H1 (cell line): ENCODE measurements around the gene SARNP. TPM values are rescaled to one million over a fixed set of nuclear protein-coding genes. Genes with fewer than 3 reads are reported as not detected.

Experiments used
- CTCF ChIA-PET: fragments of 300-600 bp; sonication (Branson Sonifier 250); formaldehyde crosslinking; loops from one replicate; lab custom pipeline; 2021; ENCODE audit not compliant: partially characterized antibody; lab: Charles Lee
- POLR2A ChIA-PET: fragments of 300-600 bp; sonication (Branson Sonifier 250); formaldehyde crosslinking; loops from one replicate; lab custom pipeline; 2021; ENCODE audit warnings: inconsistent platforms; ENCODE audit not compliant: partially characterized antibody; lab: Charles Lee
- DNase-seq, 2 experiments: peaks; one replicate each; pipeline versions ENCODE4 v3.0.0 to v3.0.0-alpha.2; 2010 to 2022; ENCODE audit warnings: low spot score in 2 of 2, low read depth in 1 of 2, mixed read lengths in 1 of 2
- FAIRE-seq: peaks from 2 replicates; lab custom pipeline; 2011; peaks lifted over from hg19 to GRCh38; lab: Jason Lieb, UNC
- H2AFZ ChIP-seq: 2 replicates; pipeline ENCODE4 v1.8.1; 2012; ENCODE audit warnings: low read length, inconsistent platforms
- H2AK5ac ChIP-seq: 2 replicates; pipeline ENCODE4 v1.6.1; 2013; ENCODE audit warnings: low read depth, low read length
- H2BK120ac ChIP-seq: replicated peaks from 2 replicates; pipeline ENCODE3; 2013; ENCODE audit warnings: low read depth, low read length, inconsistent platforms
- H2BK12ac ChIP-seq: 2 replicates; pipeline ENCODE4 v1.6.1; 2013; ENCODE audit warnings: low read depth, low read length
- H2BK15ac ChIP-seq: 2 replicates; pipeline ENCODE4 v1.6.1; 2013; ENCODE audit warnings: low read length
- H2BK20ac ChIP-seq: 2 replicates; pipeline ENCODE4 v1.6.1; 2013; ENCODE audit warnings: low read length
- H2BK5ac ChIP-seq: 2 replicates; pipeline ENCODE4 v1.6.1; 2013; ENCODE audit warnings: low read depth, low read length
- H3K14ac ChIP-seq: 2 replicates; pipeline ENCODE4 v1.6.1; 2013; ENCODE audit warnings: inconsistent platforms; ENCODE audit not compliant: insufficient read length
- H3K18ac ChIP-seq: 2 replicates; pipeline ENCODE4 v1.6.1; 2013; ENCODE audit warnings: low read length; ENCODE audit errors: extremely low read depth
- H3K23ac ChIP-seq: 2 replicates; pipeline ENCODE4 v1.6.1; 2013; ENCODE audit warnings: inconsistent platforms; ENCODE audit not compliant: insufficient read length
- H3K23me2 ChIP-seq: 2 replicates; pipeline ENCODE4 v1.6.1; 2013; ENCODE audit warnings: low read depth, low read length
- H3K27ac ChIP-seq: 2 replicates; pipeline ENCODE4 v1.6.1; 2011; ENCODE audit warnings: low read depth, low read length, inconsistent platforms
- H3K27me3 ChIP-seq, 4 experiments: replicated peaks in 1 of 4; 1 replicate in 1 of 4; 2 replicates in 3 of 4; pipeline versions ENCODE4 v1.6.1 to v1.8.1; 2011 to 2013; ENCODE audit warnings: low read length in 3 of 4, mild to moderate bottlenecking in 3 of 4, inconsistent platforms in 2 of 4, mixed read lengths in 2 of 4, moderate library complexity in 1 of 4; ENCODE audit not compliant: control insufficient read depth in 3 of 4, insufficient read depth in 3 of 4; ENCODE audit errors: extremely low read depth in 1 of 4
- H3K36me3 ChIP-seq, 4 experiments: 2 replicates each; pipeline versions ENCODE4 v1.6.1 to v1.8.1; 2011 to 2013; ENCODE audit warnings: mild to moderate bottlenecking in 4 of 4, low read length in 3 of 4, moderate library complexity in 2 of 4, control low read depth in 1 of 4, inconsistent platforms in 1 of 4; ENCODE audit not compliant: insufficient read depth in 4 of 4, control insufficient read depth in 2 of 4
- H3K4ac ChIP-seq: replicated peaks from 2 replicates; pipeline ENCODE3; 2013; ENCODE audit warnings: low read length, low read depth, mixed read lengths, inconsistent platforms; ENCODE audit not compliant: insufficient read length
- H3K4me1 ChIP-seq, 4 experiments: replicated peaks in 1 of 4; 1 replicate in 1 of 4; 2 replicates in 3 of 4; pipeline versions ENCODE4 v1.6.1 to v1.8.1; 2011 to 2013; ENCODE audit warnings: low read length in 3 of 4, inconsistent platforms in 2 of 4, mixed read lengths in 1 of 4; ENCODE audit not compliant: insufficient read depth in 4 of 4, control insufficient read depth in 3 of 4
- H3K4me2 ChIP-seq, 2 experiments: 2 replicates each; pipeline versions ENCODE4 v1.6.1 to v1.8.1; 2011 to 2013; ENCODE audit warnings: low read depth in 2 of 2, low read length in 2 of 2, control low read depth in 1 of 2, inconsistent platforms in 1 of 2, mild to moderate bottlenecking in 1 of 2; ENCODE audit not compliant: insufficient read depth in 1 of 2
- H3K4me3 ChIP-seq, 4 experiments: fragments of 200-600, 300-600 bp in 1 of 4; sonication (generic), shearing (Covaris generic), sonication (Bioruptor Twin) in 1 of 4; 2 replicates each; pipeline versions ENCODE4 v1.5.1 to v1.8.1; 2011 to 2016; ENCODE audit warnings: low read length in 4 of 4, low read depth in 3 of 4, control low read depth in 2 of 4, inconsistent platforms in 2 of 4, mild to moderate bottlenecking in 2 of 4, mixed read lengths in 1 of 4, moderate library complexity in 1 of 4; ENCODE audit not compliant: insufficient read depth in 2 of 4; ENCODE audit errors: extremely low read depth in 1 of 4
- H3K56ac ChIP-seq: replicated peaks from 2 replicates; pipeline ENCODE3; 2013; ENCODE audit warnings: low read depth, mild to moderate bottlenecking, mixed read lengths, low read length, inconsistent platforms; ENCODE audit not compliant: insufficient read length
- H3K79me1 ChIP-seq: 2 replicates; pipeline ENCODE4 v1.6.1; 2013; ENCODE audit warnings: low read depth, low read length, control low read depth
- H3K79me2 ChIP-seq, 2 experiments: 2 replicates each; pipeline versions ENCODE4 v1.6.1 to v1.8.1; 2012 to 2013; ENCODE audit warnings: low read length in 2 of 2, mild to moderate bottlenecking in 2 of 2, inconsistent platforms in 1 of 2; ENCODE audit not compliant: insufficient read depth in 2 of 2, control insufficient read depth in 1 of 2
- H3K9ac ChIP-seq, 4 experiments: replicated peaks in 1 of 4; 1 replicate in 1 of 4; 2 replicates in 3 of 4; pipeline versions ENCODE4 v1.6.1 to v1.8.1; 2011 to 2013; ENCODE audit warnings: low read depth in 3 of 4, low read length in 3 of 4, control low read depth in 2 of 4, mild to moderate bottlenecking in 2 of 4, moderate library complexity in 2 of 4, inconsistent platforms in 1 of 4; ENCODE audit errors: extremely low read depth in 1 of 4
- H3K9me3 ChIP-seq, 2 experiments: 2 replicates each; pipeline versions ENCODE4 v1.6.1 to v1.8.1; 2012 to 2013; ENCODE audit warnings: mild to moderate bottlenecking in 2 of 2, moderate library complexity in 2 of 2, control low read depth in 1 of 2, inconsistent platforms in 1 of 2, low read depth in 1 of 2, low read length in 1 of 2, mixed read lengths in 1 of 2; ENCODE audit not compliant: insufficient read depth in 2 of 2
- H4K20me1 ChIP-seq, 2 experiments: replicated peaks in 1 of 2; 2 replicates each; pipeline versions ENCODE3 to v1.8.1; 2011 to 2013; ENCODE audit warnings: inconsistent platforms in 2 of 2, low read length in 2 of 2, mild to moderate bottlenecking in 1 of 2; ENCODE audit not compliant: insufficient read depth in 2 of 2, control insufficient read depth in 1 of 2
- H4K5ac ChIP-seq: 2 replicates; pipeline ENCODE4 v1.6.1; 2013; ENCODE audit warnings: low read length, low read depth, mixed read lengths, inconsistent platforms; ENCODE audit not compliant: insufficient read length
- H4K8ac ChIP-seq: 2 replicates; pipeline ENCODE4 v1.8.0; 2013; ENCODE audit warnings: mild to moderate bottlenecking, moderate library complexity, low read length, inconsistent platforms; ENCODE audit not compliant: insufficient read depth; ENCODE audit errors: extremely low read depth
- H4K91ac ChIP-seq: replicated peaks from 2 replicates; pipeline ENCODE3; 2013; ENCODE audit warnings: low read length, mixed read lengths, inconsistent platforms; ENCODE audit not compliant: insufficient read length
- GTF2F1 ChIP-seq: IDR thresholded peaks from 2 replicates; pipeline ENCODE4 v1.6.1; 2012; ENCODE audit warnings: low read depth, low read length, improper control_type of control experiment, borderline replicate concordance
- KDM5A ChIP-seq: fragments of 200-600 bp; IDR thresholded peaks from 2 replicates; pipeline ENCODE4 v1.7.1; 2012; ENCODE audit warnings: mild to moderate bottlenecking, low read length, inconsistent platforms, mixed read lengths
- WGBS, 2 experiments: shearing (Covaris generic) in 1 of 2; methylation state at CpG; one replicate each; pipeline versions ENCODE4 v1.1.6 to v1.1.7; 2013 to 2015; ENCODE audit warnings: low lambda C conversion rate in 2 of 2, mixed read lengths in 2 of 2, inconsistent platforms in 1 of 2, low coverage in 1 of 2, missing lambda C conversion rate in 1 of 2; ENCODE audit not compliant: insufficient replicate concordance in 2 of 2, insufficient coverage in 1 of 2, insufficient read length in 1 of 2; ENCODE audit errors: extremely low coverage in 1 of 2, missing lambda C conversion rate in 1 of 2; 5-methylcytosine and 5-hydroxymethylcytosine counted together
- polyA plus RNA-seq, 7 experiments: library from polyadenylated mRNA; depleted of rRNA in 3 of 7; stranded (reverse) in 5 of 7; unstranded in 2 of 7; fragments of >200 nt in 5 of 7; fragments of 200-250 nt in 2 of 7; gene quantifications; 1 replicate in 5 of 7; 2 replicates in 1 of 7; 4 replicates in 1 of 7; pipeline versions ENCODE4 v1.2.1 to v1.2.3, GENCODE V29; 2011 to 2013; ENCODE audit warnings: missing spikeins in 2 of 7, mixed read lengths in 2 of 7
- total RNA-seq: library from RNA; stranded (reverse); fragmentation: NEBNext Ultra II Directional; extraction: Animal tissue kit (Norgen Biotek cat#: 25700); gene quantifications from 2 replicates; pipeline ENCODE4 v1.2.1, GENCODE V29; 2021

Gene SARNP
- total and polyA plus RNA-seq, 2 of the 8 experiments (the other 6 are each of a cell fraction or from before 2014, with no cell fraction given) = 114 to 226 TPM

- CTCF ChIA-PET = interaction anchor here (0.7 kb wide), 1 partner anchor 1744 kb away, joined by 4 read pairs; no protein-coding TSS in a partner anchor
Measured at GRCh38 chr12:55861396-55861795, 43.9 kb upstream of the SARNP start.

More at GRCh38 chr12:55861396-55861795, 43.9 kb upstream of the SARNP start:
- TF ChIP-seq KDM5A (no peak), GTF2F1 (no peak)
- no peaks in the 10 kb centered on the region for H3K27me3 ChIP-seq
- FAIRE-seq (no peak), DNase-seq (no peak)
- no peak overlapping the region for H3K27ac ChIP-seq
- no peaks in the 10 kb centered on the region for H3K4me1 ChIP-seq
- H3K9ac ChIP-seq = no peak overlapping the region
- H2BK120ac ChIP-seq = no peak overlapping the region
- no peak overlapping the region for H2BK15ac ChIP-seq
- H2BK12ac ChIP-seq = no peak overlapping the region
- H3K4me2 ChIP-seq = no peak overlapping the region
- no peaks in the 10 kb centered on the region for H3K79me1 ChIP-seq
- no peak overlapping the region for H3K14ac ChIP-seq
- H4K8ac ChIP-seq = no peak overlapping the region
- H3K4me3 ChIP-seq = no peak overlapping the region
- no peak overlapping the region for H3K23ac ChIP-seq
- no peaks in the 10 kb centered on the region for H3K23me2 ChIP-seq
- H3K9me3 ChIP-seq = 0 out of 4 replicates have a peak, but pooled peaks cover 3 to 4% of the 10 kb centered on the region in 2 experiments
- POLR2A ChIA-PET = interaction anchor here (0.6 kb wide), 1 partner anchor 225 kb away, joined by 3 read pairs; the partner anchor contains the start of gene OR10P1
- H2AK5ac ChIP-seq = no peak overlapping the region
- no peak overlapping the region for H3K18ac ChIP-seq
- H4K20me1 ChIP-seq = no peaks in the 10 kb centered on the region
- H3K79me2 ChIP-seq = no peaks in the 10 kb centered on the region
- no peak overlapping the region for H2AFZ ChIP-seq
- H3K56ac ChIP-seq = no peak overlapping the region
- H3K36me3 ChIP-seq = no peaks in the 10 kb centered on the region
- no peak overlapping the region for H2BK20ac ChIP-seq
- H2BK5ac ChIP-seq = no peak overlapping the region
- 95% methylated on average over 8 of the region's 8 CpGs; no CpG with 5 or more reads in 1 of the 2 experiments for WGBS, 2 experiments
- no peak overlapping the region for H4K5ac ChIP-seq
- H3K4ac ChIP-seq = no peak overlapping the region
- H4K91ac ChIP-seq = no peak overlapping the region
